NK-92 treated with Interleukin-12 subunit alpha and Interleukin-12 subunit beta, amount 100 ng/mL, for 24 hours (cell line): ENCODE data around the gene PRR35.
A peak's percentile ranks its signal among the peaks of the same experiment; 100 is the strongest.

Source experiments
- DNase-seq: peaks from one replicate; lab custom pipeline; 2025; lab: John Stamatoyannopoulos, UW

The PRR35 gene

DNA sequence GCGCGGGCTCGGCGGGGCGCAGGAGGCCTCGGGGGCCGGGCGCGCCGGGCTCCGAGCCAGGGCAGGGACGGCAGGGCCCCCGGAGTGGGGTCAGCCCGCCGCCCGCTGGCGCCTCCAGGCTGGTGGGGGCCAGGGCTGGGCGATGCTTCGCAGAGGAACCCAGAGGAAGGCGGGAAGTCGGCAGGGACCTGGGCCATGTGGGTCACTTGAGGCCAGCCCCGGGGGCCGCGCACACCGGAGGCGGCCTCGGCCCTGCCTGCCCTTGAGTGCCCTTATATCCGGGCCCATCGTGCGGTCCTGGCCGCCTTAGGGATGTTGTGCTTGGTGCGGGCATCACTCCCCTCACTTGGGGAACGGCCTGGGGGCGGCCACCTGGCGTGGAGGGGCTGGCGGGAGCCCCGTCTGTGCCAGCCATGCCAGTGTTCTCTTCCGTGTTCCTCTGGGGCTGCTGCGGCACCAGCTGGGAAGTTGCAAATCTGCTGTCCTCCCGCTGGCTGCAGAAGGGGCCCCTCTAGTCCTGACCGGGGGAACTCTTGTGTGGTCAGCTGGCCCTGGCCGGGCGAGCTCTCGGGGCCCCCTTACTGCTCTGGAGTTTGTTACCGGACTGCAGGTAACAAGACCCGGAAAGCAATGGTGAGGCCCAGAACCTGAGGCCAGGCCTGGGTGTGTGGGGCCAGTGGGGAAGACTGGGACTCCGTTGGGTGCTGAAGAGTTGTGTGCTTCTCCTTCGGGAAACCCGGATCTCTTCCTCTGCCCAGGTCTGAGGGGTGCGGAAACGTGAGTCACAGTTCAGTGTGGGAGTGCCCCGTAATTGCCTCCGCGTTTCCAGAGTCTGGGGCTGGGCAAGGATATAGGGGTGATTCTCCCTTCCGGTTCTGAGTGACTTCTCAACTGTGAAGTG, 31.8 kb upstream of the PRR35 start:
- DNase-seq: no peak

DNA sequence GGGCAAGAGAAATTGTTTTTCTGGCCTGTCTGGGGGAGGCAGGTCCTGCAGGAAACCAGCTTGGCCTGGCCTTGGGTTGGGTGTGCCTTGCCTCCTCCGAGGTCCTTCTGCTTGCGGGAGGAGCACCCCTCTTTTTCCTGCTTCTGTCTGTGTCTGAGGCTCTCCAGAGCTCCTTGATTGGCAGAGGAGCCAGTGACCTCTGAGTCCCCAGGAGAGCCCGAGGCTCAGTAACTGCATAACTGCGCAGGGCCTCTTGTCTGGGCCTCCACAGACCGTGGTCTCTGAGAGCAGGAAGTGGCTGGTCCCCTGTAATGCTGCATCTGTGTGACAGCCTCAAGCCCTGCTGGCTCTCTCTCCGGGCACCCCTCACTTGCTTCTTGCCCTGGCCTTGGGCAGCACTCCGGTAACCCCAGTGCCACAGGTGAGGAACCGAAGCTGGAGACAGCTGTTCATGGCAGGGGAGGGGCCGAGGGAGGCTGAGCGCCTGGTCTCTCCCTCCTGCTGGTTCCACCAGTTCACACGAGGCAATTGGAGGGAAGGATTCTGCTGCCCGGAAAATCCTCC, 31.1 kb upstream of the PRR35 start:
- peak; percentile 17 for DNase-seq

DNA sequence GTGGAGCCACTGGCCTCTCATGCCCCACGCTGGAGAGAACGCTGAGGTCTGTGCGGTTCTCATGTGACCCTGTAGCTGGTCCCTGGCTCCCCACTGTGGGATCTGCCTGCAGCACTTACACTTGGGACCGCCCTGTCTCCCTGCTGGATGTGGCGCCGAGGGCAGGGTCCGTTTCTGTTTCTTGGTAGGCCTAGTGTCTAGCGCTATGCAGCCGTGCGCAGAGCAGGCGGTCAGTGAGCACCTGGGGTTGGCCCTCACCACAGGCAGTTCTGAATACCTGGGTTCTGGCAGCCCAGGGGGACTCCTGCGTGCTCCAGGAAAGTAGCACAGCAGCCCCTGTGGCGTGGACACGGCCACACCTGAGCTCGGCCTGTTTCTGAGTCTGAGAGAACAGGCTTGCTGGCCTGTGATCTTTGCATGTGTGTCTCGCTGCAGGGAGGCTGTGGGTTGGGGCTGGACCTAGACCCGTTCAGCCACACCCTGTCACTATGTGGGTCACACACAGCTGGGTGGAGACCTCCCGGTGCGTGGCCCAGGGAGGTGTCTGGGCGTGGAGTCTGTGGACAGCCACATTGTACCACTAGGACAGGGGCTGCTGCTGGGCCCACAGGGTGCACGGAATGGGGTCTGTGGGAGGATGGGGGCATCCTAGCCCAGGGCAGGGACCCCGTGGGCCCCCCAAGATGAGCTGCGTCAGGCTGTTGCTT, 29.9 kb upstream of the PRR35 start:
- DNase-seq: no peak

DNA sequence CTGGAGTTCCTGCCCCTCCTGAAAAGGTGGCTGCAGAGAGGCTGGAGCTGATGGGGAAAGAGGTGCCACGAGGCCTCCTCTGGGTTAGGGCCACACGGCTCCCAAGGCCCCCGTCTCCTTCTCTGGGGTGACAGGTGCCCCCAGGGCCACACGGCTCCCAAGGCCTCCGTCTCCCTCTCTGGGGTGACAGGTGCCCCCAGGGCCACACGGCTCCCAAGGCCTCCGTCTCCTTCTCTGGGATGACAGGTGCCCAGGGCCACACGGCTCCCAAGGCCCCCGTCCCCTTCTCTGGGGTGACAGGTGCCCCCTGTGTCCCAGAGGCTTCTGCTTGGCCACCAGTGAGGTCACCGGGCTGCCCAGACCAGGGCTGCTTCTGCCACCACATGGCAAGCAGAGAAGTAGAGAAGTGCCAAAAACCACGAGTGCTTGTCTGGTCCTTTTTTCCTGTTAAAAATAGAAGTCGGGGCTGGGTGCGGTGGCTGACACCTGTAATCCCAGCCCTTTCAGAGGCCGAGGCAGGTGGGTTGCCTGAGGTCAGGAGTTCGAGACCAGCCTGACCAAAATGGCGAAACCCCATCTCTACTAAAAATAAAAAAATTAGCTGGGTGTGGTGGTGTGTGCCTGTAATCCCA, 28.6 kb upstream of the PRR35 start:
- no peak for DNase-seq

DNA sequence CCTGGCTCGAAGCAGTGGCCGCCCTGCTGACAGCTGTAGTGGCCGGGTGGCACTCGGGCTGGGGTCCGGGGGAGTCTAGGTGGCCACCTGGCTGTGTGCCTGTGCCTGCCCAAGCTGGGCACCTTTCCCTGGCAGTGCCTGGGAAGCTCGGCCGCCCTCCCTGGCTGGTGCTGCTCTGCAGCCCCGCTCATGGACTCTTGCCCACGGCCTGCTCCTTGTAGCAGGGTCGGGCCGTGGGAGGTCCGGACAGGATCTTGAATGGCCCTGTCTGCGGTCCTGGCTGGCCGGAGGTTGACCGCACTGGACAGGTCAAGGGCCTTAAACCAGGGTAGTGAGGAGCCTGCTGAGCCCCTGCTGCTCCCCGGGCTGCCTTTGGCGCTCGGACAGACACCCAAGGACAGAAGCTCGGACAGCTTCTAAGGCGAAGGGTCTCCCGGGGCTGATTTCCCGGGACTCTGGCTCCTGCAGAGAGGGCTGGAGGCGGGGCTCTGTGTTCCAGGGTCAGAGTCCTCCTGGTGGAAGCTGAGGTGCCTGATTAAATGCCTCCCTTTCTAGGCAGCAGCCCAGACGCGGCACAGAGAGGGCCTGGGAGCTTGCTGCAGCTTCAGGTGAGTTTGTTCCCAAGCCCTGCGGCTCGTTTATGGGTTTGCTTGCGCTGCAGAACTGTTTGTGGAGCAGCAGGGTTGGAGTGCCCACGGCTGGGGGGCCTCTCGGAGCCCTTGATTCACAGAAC, 26.6 kb upstream of the PRR35 start:
- no peak for DNase-seq

DNA sequence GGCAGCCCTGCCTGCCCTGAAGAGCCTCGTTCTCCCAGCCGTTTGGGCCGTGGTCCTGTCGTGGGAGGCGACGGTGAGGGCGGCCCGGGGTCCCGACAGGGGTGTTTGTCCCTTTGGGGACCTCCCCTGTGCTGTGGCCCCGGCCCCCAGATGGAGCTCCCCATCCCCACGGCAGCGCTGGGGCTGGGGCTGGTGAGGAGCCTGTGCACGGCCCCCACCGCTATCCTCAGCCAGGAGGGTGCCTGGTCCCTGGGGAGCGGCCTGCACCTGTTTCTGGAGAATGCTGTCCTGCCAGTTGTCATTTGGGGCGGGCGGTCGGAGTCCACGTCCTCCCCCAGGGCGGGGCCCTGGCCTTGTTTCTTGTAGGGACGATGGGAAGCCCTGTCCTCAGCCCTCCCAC, 26.1 kb upstream of the PRR35 start:
- no peak for DNase-seq

DNA sequence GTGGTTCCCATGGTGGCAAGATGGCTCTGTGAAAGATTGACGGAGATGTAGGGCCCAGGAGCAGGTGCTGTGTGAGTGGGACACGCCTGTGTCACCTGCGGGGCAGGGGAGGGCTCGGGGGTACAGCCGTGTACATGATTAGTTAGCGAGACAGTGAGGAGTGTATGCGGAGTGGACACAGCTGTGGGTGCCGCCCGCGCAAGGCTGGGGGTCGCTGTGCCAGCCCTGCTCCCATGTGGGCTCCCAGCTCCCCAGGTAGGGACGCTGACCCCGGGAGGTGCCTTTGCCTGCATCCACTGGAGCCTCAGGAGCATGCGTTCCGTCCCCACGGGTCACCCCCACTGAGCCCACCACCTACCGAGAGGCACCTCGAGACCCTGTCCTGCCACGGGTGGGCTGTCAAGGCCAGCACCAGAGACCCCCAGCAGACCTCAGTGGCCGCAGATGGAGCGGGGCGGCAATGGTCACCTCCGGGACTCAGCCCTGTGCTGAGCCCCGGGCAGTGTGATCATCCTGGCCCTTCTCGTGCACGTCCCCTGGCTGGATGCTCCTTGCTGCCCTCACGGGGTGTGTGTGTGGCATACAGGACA, 25.2 kb upstream of the PRR35 start:
- DNase-seq: no peak

DNA sequence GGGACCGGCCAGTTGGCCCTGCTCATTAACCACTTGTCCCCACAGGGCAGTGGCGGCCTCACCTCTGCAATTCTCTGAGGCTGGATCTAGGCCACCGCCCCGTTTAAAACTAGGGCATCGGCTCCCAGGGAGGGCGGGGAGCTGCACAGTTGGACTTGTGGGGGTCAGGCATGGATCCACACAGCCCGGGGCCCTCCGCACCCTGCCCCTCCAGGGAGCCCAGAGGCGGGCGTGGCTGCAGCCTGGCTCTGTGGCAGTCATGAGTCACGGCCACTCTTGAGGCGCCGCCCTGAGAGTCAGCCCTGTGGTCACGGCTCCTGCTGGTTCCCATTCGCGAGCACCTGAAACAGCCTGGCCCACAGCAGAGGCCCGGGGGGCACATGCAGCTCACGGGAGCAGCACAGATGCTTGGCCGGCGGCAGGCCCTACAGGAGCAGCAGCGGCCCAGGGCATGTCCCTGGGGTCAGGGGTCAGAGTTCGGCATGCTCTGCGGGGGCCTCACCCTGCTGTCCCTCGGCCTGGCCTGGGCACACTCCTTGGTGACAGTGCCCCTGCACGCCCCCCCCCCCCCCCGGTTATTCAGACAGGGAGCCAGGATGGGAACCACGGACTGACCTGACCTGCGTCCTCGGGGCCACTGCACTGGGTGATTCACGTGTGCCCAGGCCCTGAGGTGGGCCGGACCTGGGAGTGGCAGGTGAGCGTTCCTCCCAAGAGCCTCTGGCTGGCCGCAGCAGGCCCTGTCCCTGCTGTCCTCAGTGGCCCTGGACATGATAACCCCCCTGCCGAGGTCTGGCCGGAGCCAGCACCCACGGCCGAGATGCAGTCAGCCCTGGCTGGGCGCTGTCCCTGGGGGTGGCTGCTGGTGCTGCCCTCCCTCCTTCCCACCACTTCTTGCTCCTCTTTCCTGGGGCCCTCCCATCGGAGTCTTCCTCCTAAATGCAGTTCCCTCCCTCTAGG, 24.5 kb upstream of the PRR35 start:
- no peak for DNase-seq

DNA sequence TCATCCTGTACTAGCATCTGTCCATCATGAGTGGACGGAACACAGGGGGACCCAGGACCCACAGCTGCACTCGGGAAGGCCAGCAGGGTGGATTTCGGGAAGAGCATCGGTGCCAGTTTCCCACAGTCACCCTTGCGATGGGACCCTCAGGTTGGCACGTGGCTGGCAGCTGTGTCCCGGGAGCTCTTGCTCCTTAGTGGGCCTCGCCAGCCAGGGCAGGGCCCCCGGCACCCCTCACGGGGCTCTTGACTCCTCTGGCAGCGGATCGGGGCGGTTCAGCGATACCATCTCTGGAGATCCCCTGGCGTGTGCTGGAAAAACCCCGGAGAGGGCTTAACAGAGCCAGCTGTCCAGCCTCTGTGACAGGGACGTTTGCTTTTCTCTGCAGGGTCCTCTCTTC, 23.4 kb upstream of the PRR35 start:
- DNase-seq: no peak

DNA sequence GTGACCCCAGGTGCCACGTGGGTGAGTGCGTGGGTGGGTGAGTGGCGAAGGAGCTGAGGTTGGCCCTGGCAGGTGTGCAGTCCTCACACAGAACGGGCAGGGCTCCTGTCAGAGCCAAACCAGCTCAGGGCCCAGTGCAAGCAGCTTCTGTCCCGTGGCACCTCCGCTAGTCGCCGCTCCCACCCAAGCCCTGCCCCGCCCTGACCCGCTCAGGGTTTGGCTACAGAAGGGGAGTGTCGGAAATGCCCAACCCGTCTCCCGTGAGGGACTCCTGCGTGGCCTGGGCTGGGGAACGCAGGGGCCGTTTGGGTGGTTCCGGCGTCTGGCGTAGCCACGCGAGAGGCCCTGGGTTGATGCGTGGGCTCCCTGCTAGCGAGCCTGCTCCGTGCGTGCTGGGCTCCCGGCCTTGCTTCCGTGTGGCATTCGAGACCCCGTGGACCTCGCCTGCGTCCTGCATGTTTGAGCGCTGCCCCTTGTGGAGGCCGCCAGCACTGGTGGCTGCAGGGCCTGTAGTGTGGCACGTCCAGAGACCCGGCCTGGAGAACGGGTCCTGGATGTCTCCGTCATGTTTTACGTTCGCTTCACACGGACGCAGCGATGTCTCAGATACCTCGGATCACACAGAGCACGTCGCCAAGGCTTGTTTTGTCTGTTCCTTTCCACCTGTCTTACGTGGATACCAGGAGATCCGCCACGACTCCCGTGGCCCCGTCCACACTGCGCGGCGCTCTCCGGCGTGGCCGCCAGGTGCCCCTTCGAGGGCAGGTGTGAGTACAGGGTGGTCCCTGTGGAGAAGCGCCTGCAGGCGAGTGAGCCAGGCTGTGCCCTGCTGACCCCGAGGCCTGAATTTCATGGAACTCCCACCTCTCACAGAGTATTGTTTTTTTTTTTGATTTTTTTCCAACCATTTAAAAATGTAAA, 22.5 kb upstream of the PRR35 start:
- DNase-seq: no peak

DNA sequence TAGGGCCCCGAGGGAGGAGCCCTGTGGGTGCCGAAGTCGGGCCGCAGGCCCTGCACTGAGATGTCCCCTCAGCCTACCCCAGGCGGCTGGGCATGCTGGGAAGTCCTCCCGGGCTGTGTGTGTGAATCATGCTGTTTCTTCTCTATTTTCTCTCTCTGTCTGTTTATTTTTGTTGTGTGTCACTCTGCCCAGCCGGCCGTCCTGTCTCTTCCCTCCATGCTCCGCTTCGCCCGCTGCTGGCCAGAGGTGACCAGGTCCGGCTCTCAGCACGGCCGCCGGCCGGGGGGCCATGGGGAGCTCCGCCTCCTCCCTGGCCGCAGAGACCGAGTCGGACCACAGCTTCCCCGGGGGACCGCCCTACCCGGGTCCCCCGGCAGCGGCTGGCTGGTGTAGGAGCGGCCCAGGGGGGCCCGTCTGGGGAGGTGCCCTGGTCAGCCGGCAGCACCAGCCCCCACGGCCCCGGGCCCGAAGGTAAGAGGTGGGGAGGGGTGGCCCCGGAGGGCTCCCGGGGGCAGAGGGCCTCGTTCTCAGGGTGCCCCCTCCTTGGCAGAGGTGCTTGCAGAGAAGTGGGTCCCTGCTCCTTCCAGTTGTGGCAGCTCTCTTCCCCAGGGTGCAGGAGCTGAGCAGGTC, 20.2 kb upstream of the PRR35 start:
- no peak for DNase-seq

DNA sequence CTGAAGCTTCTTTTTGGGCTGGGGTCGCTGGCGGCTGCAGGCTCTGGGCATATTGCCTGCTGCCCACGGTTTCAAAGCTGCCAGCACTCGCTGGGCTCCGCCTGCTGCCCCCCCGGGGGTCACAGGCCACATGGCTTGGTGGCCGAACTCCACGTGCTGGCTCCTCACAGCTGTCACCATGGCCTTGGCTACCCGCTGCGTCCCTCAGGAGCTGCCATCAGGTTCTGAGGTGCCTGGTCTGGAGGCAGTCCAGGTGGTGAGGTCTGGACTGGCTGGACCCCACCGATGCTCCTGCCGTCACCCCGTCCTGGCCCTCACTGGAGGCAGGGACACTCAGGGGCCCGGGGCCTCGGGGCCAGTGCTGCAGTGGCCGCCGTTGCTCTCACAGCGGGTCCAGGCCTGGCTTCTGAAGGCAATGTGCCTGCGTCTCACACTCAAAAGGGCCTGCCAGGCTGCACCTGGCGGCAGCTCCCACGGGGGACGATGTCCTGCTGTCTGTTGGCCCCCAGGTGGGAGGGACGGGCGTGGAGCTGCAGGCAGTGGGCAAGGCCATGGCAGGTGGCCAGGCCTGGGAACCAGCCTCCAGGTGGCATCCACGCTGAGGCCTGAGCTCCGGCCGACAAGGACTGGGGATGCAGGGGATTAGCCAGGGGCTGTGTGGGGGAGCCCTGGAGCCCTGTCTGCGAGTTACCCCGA, 19.4 kb upstream of the PRR35 start:
- DNase-seq: no peak

DNA sequence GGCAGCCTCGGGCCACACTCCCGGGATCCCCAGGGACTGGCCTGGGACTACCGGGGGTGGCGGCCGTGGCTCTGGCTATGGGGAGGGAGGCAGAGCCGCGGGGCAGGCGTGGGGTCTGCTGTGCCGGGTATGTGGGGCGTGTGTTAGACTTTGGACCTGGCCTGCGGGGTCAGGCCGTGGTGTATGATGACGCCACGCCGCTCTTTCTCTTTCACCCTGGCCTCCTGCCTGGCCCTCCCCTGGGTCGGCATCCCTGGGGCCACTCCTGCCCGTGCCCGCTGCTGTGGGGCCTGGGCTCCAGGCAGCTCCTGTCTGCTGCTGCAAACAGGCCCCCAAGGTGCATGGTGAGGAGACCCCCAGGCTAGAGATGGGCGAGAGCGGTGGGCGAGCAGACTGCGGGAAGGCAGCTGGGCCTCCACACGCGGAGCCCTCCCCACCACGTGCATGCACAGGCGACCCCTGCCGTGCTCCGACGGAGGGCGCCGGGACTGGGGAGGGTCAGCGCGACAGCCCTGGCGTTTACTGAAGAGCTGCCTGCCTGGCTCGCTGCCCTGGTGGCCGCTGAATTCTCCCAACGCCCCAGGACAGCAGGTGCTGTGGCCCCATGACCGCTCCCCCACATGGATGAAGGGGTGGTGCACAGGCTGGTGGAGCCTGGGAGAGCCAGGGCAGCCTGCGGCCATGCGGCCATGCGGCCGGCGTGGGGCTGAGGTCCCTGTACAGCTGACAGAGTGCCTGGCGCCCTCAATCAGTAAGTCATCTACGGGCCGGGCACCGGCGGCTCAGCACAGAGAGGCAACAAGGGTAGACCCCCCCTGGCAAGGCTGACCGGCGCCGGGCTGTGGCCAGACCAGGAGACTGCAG, 16.7 kb upstream of the PRR35 start:
- no peak for DNase-seq

DNA sequence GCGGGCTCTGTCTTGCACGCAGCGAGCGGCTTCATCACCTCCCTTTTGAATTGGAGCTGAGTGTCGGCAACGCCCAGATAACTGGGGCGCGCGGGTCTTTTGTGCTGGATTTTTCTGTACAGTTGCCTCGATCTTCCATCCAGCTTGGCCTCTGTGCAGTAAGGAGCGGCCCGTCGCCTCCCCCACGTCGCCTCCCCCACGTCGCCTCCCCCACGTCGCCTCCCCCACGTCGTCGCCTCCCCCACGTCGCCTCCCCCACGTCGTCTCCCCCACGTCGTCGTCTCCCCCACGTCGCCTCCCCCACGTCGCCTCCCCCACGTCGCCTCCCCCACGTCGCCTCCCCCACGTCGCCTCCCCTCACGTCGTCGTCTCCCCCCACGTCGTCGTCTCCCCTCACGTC, 15.7 kb upstream of the PRR35 start:
- no peak for DNase-seq

DNA sequence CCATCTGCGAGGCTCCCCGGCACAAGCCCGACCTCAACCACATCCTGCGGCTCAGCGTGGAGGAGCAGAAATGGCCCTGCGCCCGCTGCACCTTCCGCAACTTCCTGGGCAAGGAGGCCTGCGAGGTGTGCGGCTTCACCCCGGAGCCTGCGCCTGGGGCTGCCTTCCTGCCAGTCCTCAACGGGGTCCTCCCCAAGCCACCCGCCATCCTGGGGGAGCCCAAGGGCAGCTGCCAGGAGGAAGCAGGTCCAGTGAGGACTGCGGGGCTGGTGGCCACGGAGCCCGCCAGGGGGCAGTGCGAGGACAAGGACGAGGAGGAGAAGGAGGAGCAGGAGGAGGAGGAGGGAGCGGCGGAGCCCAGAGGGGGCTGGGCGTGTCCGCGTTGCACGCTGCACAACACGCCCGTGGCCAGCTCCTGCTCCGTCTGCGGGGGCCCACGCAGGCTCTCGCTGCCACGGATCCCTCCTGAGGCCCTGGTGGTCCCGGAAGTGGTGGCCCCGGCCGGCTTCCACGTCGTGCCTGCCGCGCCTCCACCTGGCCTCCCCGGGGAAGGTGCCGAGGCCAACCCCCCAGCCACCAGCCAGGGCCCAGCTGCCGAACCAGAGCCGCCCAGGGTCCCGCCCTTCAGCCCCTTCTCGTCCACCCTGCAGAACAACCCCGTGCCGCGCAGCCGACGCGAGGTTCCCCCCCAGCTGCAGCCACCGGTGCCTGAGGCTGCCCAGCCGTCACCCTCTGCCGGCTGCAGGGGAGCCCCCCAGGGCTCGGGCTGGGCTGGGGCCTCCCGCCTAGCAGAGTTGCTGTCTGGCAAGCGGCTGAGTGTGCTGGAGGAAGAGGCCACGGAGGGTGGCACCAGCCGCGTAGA, 13.1 kb upstream of the PRR35 start:
- no peak for DNase-seq

DNA sequence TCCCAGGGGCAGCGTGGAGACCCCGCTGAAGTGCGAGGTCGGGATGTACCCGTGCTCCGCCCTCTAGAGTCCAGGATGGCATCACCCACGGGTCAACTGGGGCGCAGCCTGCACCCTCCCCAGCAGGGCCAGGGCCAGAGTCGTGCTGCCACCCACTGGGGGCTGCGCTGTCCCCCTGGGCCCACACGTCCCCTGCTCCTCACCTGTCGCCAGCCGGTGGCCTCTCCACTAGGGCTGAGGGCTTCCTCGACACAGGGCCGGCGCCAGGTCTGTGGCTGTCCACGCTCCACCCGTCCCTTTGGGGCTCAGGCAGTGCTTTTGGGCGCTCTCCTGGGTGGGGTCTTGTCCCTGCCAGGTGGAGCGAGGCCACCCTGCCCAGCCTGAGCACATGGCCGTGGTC, 11.6 kb upstream of the PRR35 start:
- no peak for DNase-seq
